Measurements from ENCODE around the gene SAMMSON.

GRCh38 chr3:69959581-69959980 lies 40.0 kb upstream of the SAMMSON start:
- TF ChIP-seq POLR2A (IDR thresholded peaks at IDR 0.05): no peak
- TF ChIP-seq, protein P1, sequence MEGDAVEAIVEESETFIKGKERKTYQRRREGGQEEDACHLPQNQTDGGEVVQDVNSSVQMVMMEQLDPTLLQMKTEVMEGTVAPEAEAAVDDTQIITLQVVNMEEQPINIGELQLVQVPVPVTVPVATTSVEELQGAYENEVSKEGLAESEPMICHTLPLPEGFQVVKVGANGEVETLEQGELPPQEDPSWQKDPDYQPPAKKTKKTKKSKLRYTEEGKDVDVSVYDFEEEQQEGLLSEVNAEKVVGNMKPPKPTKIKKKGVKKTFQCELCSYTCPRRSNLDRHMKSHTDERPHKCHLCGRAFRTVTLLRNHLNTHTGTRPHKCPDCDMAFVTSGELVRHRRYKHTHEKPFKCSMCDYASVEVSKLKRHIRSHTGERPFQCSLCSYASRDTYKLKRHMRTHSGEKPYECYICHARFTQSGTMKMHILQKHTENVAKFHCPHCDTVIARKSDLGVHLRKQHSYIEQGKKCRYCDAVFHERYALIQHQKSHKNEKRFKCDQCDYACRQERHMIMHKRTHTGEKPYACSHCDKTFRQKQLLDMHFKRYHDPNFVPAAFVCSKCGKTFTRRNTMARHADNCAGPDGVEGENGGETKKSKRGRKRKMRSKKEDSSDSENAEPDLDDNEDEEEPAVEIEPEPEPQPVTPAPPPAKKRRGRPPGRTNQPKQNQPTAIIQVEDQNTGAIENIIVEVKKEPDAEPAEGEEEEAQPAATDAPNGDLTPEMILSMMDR (IDR thresholded peaks at IDR 0.05): no peak
